Activated naive CD4-positive, alpha-beta T cell treated with anti-CD3 and anti-CD28 coated beads, Interleukin-2, amount 50 U/mL, for 24 hours (primary cell): ENCODE data around the gene INAVA.
"Not testable (repeated sequence)": the region's sequence is repeated elsewhere in the genome, so short reads cannot be mapped to it uniquely, and the experiment has no call there.

ENCODE experiments used
- H3K27ac Mint-ChIP-seq: one replicate; pipeline ENCODE4 v1.8.0; 2021; ENCODE audit warnings: mild to moderate bottlenecking, mixed read lengths
- H3K27me3 Mint-ChIP-seq: one replicate; pipeline ENCODE4 v1.8.0; 2021; ENCODE audit warnings: mixed read lengths
- H3K36me3 Mint-ChIP-seq: one replicate; pipeline ENCODE4 v1.8.0; 2021; ENCODE audit warnings: mixed read lengths
- H3K4me1 Mint-ChIP-seq: one replicate; pipeline ENCODE4 v1.8.0; 2021; ENCODE audit warnings: mixed read lengths
- H3K4me3 Mint-ChIP-seq: one replicate; pipeline ENCODE4 v1.8.0; 2021; ENCODE audit warnings: mild to moderate bottlenecking, mixed read lengths
- H3K9me3 Mint-ChIP-seq: one replicate; pipeline ENCODE4 v1.8.0; 2021; ENCODE audit warnings: mixed read lengths

Gene INAVA

DNA sequence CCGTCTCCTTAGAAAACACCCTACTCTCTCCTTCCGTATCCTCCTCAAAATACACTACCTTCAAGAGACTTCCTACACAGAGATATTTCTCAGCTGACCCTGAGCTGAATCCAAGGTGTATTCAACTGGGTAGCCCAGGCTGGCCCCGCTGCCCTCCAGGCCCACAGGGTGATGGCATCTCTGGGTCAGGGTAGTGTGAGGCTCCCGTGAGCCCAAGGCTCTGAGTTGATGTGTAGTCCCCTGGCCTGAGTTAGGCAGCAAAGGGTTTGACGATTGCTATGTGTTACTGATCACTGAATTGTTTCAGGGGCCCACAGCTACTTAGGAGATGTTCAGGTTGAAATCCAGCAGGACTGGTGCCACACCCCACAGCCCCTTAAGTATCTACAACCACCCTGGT, 6.7 kb downstream of the INAVA start:
- Mint-ChIP-seq H3K27me3 (no peaks in the 10 kb centered on the region), H3K4me1 (peaks cover 5% of the 10 kb centered on the region), H3K27ac (no peak overlapping the region), H3K4me3 (no peak overlapping the region), H3K9me3 (no peaks in the 10 kb centered on the region), H3K36me3 (no peaks in the 10 kb centered on the region)

DNA sequence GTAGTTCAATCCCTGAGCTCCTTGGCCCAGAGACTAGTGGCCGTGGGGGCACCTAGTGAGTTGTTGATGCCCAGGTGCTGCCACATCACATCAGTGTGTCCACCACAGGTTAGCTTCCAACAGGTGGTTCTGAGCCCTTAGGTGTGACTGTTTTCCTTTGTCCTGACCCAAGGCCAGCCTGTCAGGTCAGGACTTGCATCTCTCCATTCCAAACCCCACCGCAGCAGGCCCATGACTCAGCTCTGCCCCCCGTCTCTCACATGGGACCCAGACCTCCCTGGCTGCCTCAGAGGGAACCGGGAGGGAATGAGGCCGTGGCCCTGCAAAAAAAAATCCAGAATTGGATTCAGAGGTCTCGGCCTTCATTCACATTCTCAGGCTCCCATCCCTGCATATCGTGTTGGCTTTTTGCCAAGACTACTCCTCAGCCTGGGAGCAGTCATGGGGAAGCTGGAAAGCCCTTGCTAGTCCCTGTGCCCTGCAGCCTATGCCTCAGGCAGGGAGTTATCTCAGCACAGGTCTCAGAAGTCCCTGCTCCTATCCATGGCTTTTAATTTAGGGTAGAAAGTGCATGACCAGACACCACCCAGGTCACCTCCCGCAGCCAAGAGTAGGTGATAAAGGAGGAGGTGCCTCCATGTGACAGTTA, 7.2 kb downstream of the INAVA start:
- H3K4me1 Mint-ChIP-seq: peaks cover 5% of the 10 kb centered on the region

DNA sequence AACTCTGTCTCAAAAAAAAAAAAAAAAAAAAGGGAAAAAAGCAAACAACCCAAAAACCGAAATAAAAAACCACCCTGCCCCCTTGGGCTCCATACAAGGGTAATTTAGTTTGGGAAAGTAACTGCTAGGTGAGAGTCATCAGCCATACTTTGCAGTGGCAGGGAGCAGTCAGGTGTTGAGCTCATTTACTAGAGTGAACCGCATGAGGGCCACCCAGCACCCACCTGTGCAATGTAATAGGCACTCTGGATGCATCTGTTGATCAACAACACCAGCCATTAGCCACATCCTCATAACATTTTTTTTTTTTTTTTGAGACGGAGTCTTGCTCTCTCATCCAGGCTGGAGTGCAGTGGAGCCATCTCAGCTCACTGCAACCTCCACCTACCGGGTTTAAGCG, 9.1 kb downstream of the INAVA start:
- no peak overlapping the region for H3K27ac Mint-ChIP-seq
- H3K27me3 Mint-ChIP-seq: no peaks in the 10 kb centered on the region
- no peaks in the 10 kb centered on the region for H3K9me3 Mint-ChIP-seq
- no peak overlapping the region for H3K4me3 Mint-ChIP-seq
- no peaks in the 10 kb centered on the region for H3K36me3 Mint-ChIP-seq
- H3K4me1 Mint-ChIP-seq: peaks cover 9% of the 10 kb centered on the region

More for the DNA sequence above, 7.2 kb downstream of the INAVA start:
- H3K9me3 Mint-ChIP-seq: no peaks in the 10 kb centered on the region
- H3K36me3 Mint-ChIP-seq: no peaks in the 10 kb centered on the region
- H3K4me3 Mint-ChIP-seq: no peak overlapping the region
- no peaks in the 10 kb centered on the region for H3K27me3 Mint-ChIP-seq
- no peak overlapping the region for H3K27ac Mint-ChIP-seq

DNA sequence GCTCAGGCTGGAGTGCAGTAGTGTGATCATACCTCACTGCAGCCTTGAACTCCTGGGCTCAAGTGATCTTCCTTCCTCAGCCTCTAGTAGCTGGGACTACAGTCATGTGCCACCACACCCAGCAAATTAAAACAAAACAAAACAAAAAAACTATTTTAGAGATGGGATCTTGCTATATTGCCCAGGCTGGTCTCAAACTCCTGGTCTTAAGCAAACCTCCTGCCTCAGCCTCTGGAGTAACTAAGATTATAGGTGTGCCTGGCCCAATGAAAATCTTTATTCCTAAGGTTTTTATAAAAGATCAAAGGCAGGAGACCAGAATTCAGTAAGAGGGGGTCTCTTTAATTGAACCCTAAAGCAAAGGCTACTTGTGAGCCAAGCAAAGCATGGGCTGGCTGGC, 10.1 kb downstream of the INAVA start:
- peaks cover 9% of the 10 kb centered on the region for H3K4me1 Mint-ChIP-seq
- no peaks in the 10 kb centered on the region for H3K36me3 Mint-ChIP-seq
- H3K27me3 Mint-ChIP-seq: no peaks in the 10 kb centered on the region
- H3K27ac Mint-ChIP-seq: no peak overlapping the region
- H3K9me3 Mint-ChIP-seq: no peaks in the 10 kb centered on the region
- no peak overlapping the region for H3K4me3 Mint-ChIP-seq

DNA sequence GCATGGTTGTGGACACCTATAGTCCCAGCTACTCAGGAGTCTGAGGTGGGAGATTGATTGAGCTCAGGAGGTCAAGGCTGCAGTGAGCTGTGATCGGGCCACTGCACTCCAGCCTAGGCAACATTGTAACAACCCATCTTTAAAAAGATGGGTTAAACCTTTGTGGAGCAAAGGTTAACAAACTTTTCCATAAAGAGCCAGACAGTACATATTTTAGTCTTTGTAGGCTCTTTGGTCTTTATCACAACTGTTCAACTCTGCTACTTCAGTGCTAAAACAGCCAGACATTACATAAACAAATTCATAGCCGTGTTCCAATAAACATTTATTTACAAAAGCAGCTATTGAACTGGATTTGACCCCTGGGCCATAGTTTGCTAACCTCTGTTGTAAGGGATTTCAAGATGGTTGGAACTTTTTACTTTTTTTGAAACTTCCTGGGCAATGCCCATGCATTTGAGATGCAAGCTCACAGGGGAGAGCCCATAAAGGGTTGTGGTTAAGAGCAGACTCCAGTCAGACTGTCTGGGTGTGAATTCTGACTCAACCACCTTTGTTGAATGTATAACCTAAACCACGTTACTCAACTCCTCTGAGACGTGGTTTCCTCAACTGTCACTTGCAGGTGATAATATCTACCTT, 10.8 kb downstream of the INAVA start:
- no peaks in the 10 kb centered on the region for H3K36me3 Mint-ChIP-seq
- no peaks in the 10 kb centered on the region for H3K9me3 Mint-ChIP-seq
- no peak overlapping the region for H3K27ac Mint-ChIP-seq
- H3K27me3 Mint-ChIP-seq: no peaks in the 10 kb centered on the region
- peaks cover 9% of the 10 kb centered on the region for H3K4me1 Mint-ChIP-seq
- no peak overlapping the region for H3K4me3 Mint-ChIP-seq

DNA sequence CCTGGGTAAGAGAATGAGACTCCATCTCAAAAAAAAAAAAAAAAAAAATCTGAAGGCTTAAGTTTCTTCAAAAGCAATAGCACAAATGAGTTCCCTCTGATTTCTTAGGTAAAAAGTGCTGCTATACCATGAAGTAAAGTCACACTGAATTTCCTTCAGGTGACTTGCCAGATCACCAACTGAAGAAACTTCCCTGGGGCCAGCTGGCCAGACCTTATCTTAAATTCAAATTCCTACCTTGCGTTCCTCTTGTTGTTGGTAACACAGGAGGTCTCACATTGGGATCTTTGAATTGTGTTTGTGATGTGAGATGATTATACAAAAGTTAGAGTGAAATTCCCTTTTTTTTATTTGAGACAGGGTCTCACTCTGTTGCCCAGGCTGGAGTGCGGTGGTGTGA, 11.8 kb downstream of the INAVA start:
- Mint-ChIP-seq H3K27ac (no peak overlapping the region), H3K4me3 (no peak overlapping the region), H3K27me3 (no peaks in the 10 kb centered on the region), H3K4me1 (peaks cover 9% of the 10 kb centered on the region), H3K9me3 (no peaks in the 10 kb centered on the region), H3K36me3 (no peaks in the 10 kb centered on the region)

DNA sequence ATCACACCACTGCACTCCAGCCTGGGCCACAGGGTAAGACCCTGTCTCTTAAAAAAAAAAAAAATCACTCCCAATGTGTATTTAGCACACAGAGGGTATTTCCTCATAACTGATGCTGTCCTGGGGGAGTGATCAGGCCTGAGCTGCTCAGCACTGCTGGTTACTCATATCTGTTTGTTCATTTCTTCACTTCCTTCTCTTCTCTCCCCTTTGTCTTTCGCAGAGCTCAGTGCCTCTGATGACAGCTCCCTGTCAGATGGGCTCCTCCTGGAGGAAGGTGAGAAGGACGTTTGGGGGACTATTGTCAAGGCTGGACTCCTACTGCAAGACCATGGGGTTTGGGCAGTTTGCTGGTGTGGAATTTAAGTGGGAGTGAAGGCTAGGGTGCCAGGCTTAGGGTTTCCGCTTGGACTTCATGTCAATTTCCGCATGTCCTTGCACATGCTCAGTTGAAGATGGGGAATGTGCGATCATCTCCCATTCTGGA, 13.0 kb downstream of the INAVA start:
- Mint-ChIP-seq H3K4me3 (no peak overlapping the region), H3K36me3 (no peaks in the 10 kb centered on the region), H3K27me3 (no peaks in the 10 kb centered on the region), H3K4me1 (peaks cover 9% of the 10 kb centered on the region), H3K27ac (no peak overlapping the region), H3K9me3 (no peaks in the 10 kb centered on the region)

DNA sequence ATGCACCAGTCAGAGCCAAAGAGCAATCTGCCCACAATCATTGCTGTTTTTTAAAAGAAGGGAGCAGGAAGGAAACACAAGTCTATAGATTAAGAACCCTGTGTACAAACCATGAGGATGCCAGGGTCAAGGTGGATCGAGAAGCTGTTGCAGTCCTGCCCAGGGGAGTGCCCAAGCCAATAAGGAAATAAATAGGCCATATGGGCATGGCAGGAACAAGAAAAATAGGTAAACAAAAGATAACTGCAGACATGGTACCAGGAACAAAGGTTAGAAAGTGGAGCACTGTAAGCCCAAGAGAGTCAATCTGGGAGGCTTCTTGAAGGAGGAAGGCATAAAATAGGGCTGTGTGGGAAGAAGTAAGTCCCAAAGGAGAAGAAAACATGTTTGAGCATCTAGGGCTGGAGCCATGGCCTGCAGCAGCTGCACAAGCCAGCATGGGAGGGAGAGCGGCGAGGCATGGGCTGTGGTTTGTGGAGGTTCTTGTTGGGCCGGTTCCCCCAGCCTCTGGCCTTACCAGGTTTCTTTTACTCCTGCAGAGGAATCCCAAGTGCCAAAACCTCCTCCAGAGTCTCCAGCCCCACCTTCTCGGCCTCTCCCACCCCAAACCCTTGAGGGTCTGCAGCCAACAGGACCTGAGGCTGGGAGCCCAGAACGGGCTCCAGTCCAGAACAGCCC, 13.6 kb downstream of the INAVA start:
- Mint-ChIP-seq H3K9me3 (no peaks in the 10 kb centered on the region), H3K27me3 (no peaks in the 10 kb centered on the region), H3K4me3 (no peak overlapping the region), H3K27ac (no peak overlapping the region), H3K36me3 (no peaks in the 10 kb centered on the region), H3K4me1 (peaks cover 9% of the 10 kb centered on the region)

DNA sequence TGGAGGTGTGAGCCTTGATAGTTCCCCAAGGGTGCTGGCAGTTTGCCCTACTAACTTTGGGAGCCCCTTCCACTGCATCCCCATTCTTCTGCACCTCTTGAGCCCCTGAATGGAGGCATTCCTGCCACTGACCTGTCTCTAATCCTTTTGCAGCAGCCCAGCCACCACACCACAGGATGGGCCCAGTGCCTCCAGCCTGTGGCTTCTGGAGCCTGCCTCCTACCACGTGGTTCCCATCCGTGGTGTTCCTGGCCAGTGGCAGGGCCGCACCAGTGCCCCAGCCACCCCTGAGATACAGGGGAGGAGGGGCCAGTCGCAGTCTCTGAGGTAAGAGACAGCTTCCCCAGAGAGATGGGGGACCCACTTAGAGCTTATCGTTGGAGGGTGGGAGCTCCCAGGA, 14.4 kb downstream of the INAVA start:
- Mint-ChIP-seq H3K27ac (no peak overlapping the region), H3K9me3 (no peaks in the 10 kb centered on the region), H3K27me3 (no peaks in the 10 kb centered on the region), H3K36me3 (no peaks in the 10 kb centered on the region), H3K4me1 (peaks cover 9% of the 10 kb centered on the region), H3K4me3 (no peak overlapping the region)

DNA sequence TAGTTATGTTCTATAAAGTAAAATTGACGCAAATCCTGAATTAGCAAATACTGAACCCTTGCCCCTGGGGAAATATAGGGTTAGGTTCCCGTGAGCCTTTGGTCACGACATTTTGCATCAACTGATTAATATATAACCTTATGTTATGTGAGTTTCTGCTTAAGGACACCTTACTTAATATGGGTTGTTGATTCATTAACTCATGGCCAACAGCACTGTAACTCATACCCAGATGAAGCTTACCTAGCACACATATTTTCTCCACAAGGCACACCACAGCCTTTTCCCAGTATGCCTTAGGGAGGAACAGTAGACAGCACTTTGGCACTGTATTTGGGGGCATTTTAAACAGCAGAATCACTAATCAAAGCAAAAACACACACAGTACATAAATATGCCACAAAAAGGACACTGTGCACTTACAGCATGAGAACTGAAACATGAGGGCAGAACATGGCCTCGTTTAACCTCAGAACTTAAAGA, 15.1 kb downstream of the INAVA start:
- no peaks in the 10 kb centered on the region for H3K36me3 Mint-ChIP-seq
- no peak overlapping the region for H3K4me3 Mint-ChIP-seq
- no peaks in the 10 kb centered on the region for H3K27me3 Mint-ChIP-seq
- H3K9me3 Mint-ChIP-seq: no peaks in the 10 kb centered on the region
- H3K27ac Mint-ChIP-seq: no peak overlapping the region
- peaks cover 9% of the 10 kb centered on the region for H3K4me1 Mint-ChIP-seq

DNA sequence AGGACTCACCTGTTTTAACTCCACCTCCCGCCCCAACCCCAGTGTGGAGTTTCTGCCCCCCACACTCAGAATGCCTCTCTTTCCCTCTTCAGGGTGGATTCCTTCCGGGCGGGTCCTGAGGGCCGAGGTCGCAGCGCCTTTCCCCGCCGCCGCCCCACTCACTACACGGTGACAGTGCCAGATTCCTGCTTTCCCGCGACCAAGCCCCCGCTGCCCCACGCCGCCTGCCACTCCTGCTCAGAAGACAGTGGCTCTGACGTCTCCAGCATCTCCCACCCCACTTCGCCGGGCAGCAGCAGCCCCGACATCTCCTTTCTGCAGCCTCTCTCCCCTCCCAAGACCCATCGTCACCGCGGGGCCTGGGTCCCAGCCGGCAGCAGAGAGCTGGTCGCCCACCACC, 16.7 kb downstream of the INAVA start:
- no peak overlapping the region for H3K27ac Mint-ChIP-seq
- no peaks in the 10 kb centered on the region for H3K36me3 Mint-ChIP-seq
- peaks cover 4% of the 10 kb centered on the region for H3K4me1 Mint-ChIP-seq
- H3K4me3 Mint-ChIP-seq: no peak overlapping the region
- H3K27me3 Mint-ChIP-seq: no peaks in the 10 kb centered on the region
- no peaks in the 10 kb centered on the region for H3K9me3 Mint-ChIP-seq

DNA sequence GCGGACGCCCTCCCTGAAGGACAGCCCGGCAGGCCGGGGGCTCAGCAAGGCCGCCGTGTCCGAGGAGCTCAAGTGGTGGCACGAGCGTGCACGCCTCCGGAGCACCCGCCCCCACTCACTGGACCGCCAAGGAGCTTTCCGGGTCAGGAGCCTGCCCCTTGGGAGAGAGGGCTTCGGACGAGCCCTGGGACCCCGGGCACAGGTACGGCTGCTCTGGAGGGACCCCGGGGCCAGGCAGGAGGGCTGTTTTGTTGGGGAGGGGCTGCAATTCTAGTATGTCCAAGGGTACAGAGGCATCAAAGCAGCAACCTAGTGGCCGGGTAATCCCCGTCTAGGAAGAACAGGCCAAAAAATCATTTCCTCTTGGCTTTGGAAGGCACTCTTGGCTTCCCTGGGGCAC, 17.2 kb downstream of the INAVA start:
- not testable (repeated sequence) for H3K4me1 Mint-ChIP-seq, H3K36me3 Mint-ChIP-seq, H3K4me3 Mint-ChIP-seq, H3K27me3 Mint-ChIP-seq, H3K27ac Mint-ChIP-seq, H3K9me3 Mint-ChIP-seq

DNA sequence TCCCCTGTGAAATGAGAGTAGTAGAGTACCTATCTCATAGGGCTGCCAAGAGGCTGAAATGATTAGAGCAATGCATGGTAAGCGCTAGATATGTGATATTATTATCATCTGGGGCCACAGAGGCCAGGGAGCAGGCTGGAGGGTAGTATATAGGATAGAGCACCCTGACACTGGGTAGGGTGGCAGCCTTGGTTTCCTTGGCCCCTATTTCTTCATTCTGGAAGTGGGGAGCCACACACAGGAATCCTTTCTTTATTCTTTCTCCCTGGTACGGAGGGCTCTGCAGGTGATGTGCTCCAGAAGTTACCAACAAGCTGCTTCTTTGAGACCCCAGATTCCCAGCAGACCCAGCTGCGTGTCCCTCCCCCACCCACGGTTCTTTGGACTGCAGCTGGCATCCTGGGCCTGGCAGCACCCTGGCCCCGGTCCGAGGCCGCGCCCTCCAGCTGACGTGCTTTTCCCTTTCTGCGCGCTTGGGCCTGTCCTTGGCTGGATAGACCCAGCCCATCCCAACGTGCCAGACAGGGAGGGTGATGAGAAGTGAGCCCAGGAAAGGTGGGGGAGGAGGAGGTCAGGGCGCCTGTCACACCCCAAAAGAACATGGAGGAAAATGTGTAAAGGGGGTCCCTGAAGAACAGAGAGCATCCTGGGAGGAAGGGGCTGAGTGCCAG, 18.2 kb downstream of the INAVA start:
- H3K27me3 Mint-ChIP-seq: no peaks in the 10 kb centered on the region
- H3K9me3 Mint-ChIP-seq: no peaks in the 10 kb centered on the region
- no peak overlapping the region for H3K27ac Mint-ChIP-seq
- peaks cover under 1% of the 10 kb centered on the region for H3K4me1 Mint-ChIP-seq
- no peaks in the 10 kb centered on the region for H3K36me3 Mint-ChIP-seq
- H3K4me3 Mint-ChIP-seq: no peak overlapping the region

DNA sequence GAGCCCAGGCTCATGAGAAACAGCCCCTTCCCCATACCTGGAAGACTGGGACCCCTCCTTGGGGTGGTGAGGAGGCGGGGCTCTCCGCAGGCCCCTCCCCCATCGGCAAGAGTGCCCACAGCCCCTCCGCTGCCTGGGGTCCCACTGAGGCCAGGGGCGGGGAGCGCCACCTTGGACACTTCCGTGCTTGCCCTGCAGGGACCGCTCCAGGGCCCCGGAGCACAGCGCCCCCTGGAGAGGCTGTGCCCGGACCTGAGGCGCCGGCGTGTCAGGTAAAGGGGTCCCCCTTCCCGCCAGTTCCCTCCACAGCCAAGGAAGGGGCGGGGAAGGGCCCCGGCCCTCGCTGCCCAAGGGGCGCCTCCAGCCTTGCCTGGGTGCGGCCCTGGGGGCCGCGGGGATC, 21.5 kb downstream of the INAVA start:
- H3K36me3 Mint-ChIP-seq: no peaks in the 10 kb centered on the region
- H3K4me1 Mint-ChIP-seq: no peaks in the 10 kb centered on the region
- no peaks in the 10 kb centered on the region for H3K27me3 Mint-ChIP-seq
- H3K27ac Mint-ChIP-seq: no peak overlapping the region
- H3K9me3 Mint-ChIP-seq: no peaks in the 10 kb centered on the region
- H3K4me3 Mint-ChIP-seq: no peak overlapping the region

DNA sequence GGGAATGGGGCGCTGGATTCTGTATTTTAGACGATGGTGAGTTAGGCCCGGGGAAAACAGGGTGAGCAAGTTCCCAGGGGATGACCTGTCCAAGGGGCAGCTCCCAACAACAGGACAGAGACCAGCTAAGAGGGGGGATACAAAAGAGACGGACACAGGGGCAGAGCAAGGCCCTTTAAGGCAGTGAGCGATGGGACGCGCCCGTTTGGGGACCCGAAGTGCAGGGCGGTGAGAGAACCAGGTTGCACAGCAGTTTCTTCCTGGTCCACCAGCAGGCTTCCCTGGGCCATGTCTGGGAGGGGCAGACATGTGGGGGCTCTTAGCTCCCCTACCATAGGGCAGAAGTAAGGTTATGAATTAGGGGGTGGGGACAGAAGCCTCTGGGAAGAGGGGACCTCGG, 22.0 kb downstream of the INAVA start:
- Mint-ChIP-seq H3K4me1 (no peaks in the 10 kb centered on the region), H3K4me3 (no peak overlapping the region), H3K36me3 (no peaks in the 10 kb centered on the region), H3K27ac (no peak overlapping the region), H3K9me3 (no peaks in the 10 kb centered on the region), H3K27me3 (no peaks in the 10 kb centered on the region)

DNA sequence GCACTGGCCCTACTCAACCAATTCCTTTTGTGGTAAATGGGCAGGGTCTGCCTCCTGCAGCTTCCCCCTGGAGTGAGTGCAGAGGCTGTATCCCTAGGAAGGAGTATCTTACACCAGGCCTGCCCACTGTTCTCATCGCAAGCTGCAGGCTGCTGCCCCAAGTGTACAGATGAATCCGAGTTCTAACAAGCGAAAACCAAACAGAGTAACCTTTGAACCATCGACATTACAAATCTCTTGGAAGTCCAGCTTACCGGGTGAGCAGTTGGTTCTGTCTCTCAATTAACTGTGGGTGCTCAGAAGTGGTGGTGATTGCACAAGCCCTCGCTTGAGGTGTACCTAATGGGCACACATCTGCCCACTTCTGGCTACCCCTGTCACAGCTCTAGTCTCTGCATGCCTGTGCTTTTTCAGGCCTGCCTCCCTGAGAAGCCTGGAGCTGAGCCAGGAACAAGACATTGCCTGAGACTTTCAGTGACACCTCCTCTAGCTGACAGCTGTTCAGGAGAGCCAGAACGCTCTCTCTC, 22.7 kb downstream of the INAVA start:
- Mint-ChIP-seq H3K27me3 (no peaks in the 10 kb centered on the region), H3K27ac (no peak overlapping the region), H3K9me3 (no peaks in the 10 kb centered on the region), H3K36me3 (no peaks in the 10 kb centered on the region), H3K4me1 (no peaks in the 10 kb centered on the region), H3K4me3 (no peak overlapping the region)
